Astrocyte (in vitro differentiated cells and primary cell): Measurements from ENCODE around the gene FSD1L. TPM values are rescaled to one million over a fixed set of nuclear protein-coding genes. Genes with fewer than 3 reads are reported as not detected.
A peak's percentile ranks its signal among the peaks of the same experiment; 100 is the strongest.

ENCODE experiments used
- DNase-seq: peaks from one replicate; pipeline ENCODE4 v3.0.0-alpha.2; 2010; ENCODE audit warnings: low read depth
- FAIRE-seq: peaks from 2 replicates; lab custom pipeline; 2011; peaks lifted over from hg19 to GRCh38; lab: Jason Lieb, UNC
- H2AFZ ChIP-seq: 2 replicates; pipeline ENCODE4 v1.6.0; 2012; ENCODE audit warnings: low read depth, low read length, inconsistent platforms
- H3K27ac ChIP-seq: 2 replicates; pipeline ENCODE4 v1.5.1; 2011; ENCODE audit warnings: low read depth, low read length, inconsistent platforms
- H3K27me3 ChIP-seq: 2 replicates; pipeline ENCODE4 v1.6.0; 2011; ENCODE audit warnings: low read length, inconsistent platforms; ENCODE audit not compliant: insufficient read depth
- H3K36me3 ChIP-seq: 2 replicates; pipeline ENCODE4 v1.5.1; 2011; ENCODE audit warnings: low read length, inconsistent platforms; ENCODE audit not compliant: insufficient read depth
- H3K4me1 ChIP-seq: 2 replicates; pipeline ENCODE4 v1.5.1; 2011; ENCODE audit warnings: low read length, inconsistent platforms; ENCODE audit not compliant: insufficient read depth
- H3K4me2 ChIP-seq: 2 replicates; pipeline ENCODE4 v1.6.0; 2012; ENCODE audit warnings: low read length, inconsistent platforms
- H3K4me3 ChIP-seq: 2 replicates; pipeline ENCODE4 v1.5.1; 2011; ENCODE audit warnings: low read depth, mild to moderate bottlenecking, low read length, inconsistent platforms; ENCODE audit not compliant: insufficient read depth
- H3K79me2 ChIP-seq: 2 replicates; pipeline ENCODE4 v1.6.0; 2012; ENCODE audit warnings: mild to moderate bottlenecking, low read length, inconsistent platforms; ENCODE audit not compliant: insufficient read depth
- H3K9ac ChIP-seq: 2 replicates; pipeline ENCODE4 v1.6.0; 2012; ENCODE audit warnings: mild to moderate bottlenecking, low read length, inconsistent platforms
- H3K9me3 ChIP-seq: 2 replicates; pipeline ENCODE4 v1.5.1; 2012; ENCODE audit warnings: low read depth, mild to moderate bottlenecking, low read length, inconsistent platforms; ENCODE audit not compliant: insufficient read depth
- H4K20me1 ChIP-seq: 2 replicates; pipeline ENCODE4 v1.6.0; 2012; ENCODE audit warnings: low read length, inconsistent platforms; ENCODE audit not compliant: insufficient read depth
- H3K27ac Mint-ChIP-seq: one replicate; pipeline ENCODE4 v1.8.0; 2021; ENCODE audit warnings: mild to moderate bottlenecking, mixed read lengths; ENCODE audit not compliant: unreplicated experiment
- H3K27me3 Mint-ChIP-seq: one replicate; pipeline ENCODE4 v1.8.0; 2021; ENCODE audit warnings: low read depth, mixed read lengths; ENCODE audit not compliant: unreplicated experiment
- H3K36me3 Mint-ChIP-seq: one replicate; pipeline ENCODE4 v1.8.0; 2021; ENCODE audit warnings: low read depth, mixed read lengths; ENCODE audit not compliant: unreplicated experiment
- H3K4me1 Mint-ChIP-seq: one replicate; pipeline ENCODE4 v1.8.0; 2021; ENCODE audit warnings: low read depth, mixed read lengths; ENCODE audit not compliant: unreplicated experiment
- H3K4me3 Mint-ChIP-seq: one replicate; pipeline ENCODE4 v1.8.0; 2021; ENCODE audit warnings: mild to moderate bottlenecking, moderate library complexity, mixed read lengths; ENCODE audit not compliant: unreplicated experiment
- H3K9me3 Mint-ChIP-seq: one replicate; pipeline ENCODE4 v1.8.0; 2021; ENCODE audit warnings: mild to moderate bottlenecking, mixed read lengths; ENCODE audit not compliant: unreplicated experiment
- EZH2 ChIP-seq: IDR thresholded peaks from 2 replicates; pipeline ENCODE4 v1.6.1; 2012; ENCODE audit warnings: mild to moderate bottlenecking, low read length, inconsistent platforms; ENCODE audit not compliant: insufficient read depth
- total RNA-seq: library from RNA; stranded (reverse); gene quantifications from 2 replicates; pipeline ENCODE4 v1.2.1, GENCODE V29; 2021
- TF ChIP-seq, protein P1 (sequence below): IDR thresholded peaks from 2 replicates; pipeline ENCODE4 v1.5.1; 2011; ENCODE audit warnings: low read depth, mild to moderate bottlenecking, inconsistent platforms, low read length, moderate library complexity; ENCODE audit not compliant: insufficient read depth

Gene FSD1L
- total RNA-seq, 1 donor from 2014 or later = 7.0 TPM

DNA sequence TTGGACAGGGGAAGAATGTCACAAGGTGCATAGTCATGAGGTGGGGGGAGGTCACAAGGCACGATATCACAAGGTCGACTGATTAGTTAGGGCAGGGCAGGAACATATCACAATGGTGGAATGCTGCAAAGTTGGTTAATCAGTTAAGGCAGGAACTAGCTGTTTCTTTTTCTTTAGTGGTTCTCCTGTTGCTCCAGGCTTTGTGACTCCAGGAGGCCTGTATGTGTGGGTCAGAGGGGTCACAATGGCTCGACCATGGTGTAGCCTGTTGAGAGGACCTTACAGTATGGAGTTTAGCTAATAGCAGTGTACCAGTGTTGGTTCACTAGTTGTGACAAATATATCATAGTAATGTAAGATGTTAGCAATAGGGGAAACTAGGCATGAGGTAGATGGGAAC lies 12.4 kb upstream of the FSD1L start:
- Histone ChIP-seq H4K20me1 (no peaks in the 10 kb centered on the region), H3K27ac (no peak overlapping the region), H3K9me3 (no peaks in the 10 kb centered on the region), H3K4me3 (no peak overlapping the region), H3K9ac (no peak overlapping the region), H3K36me3 (no peaks in the 10 kb centered on the region), H3K4me2 (no peak overlapping the region), H3K79me2 (no peaks in the 10 kb centered on the region), H3K27me3 (no peaks in the 10 kb centered on the region), H2AFZ (no peak overlapping the region), H3K4me1 (peaks cover 11% of the 10 kb centered on the region)
- H3K4me1 Mint-ChIP-seq = peaks cover 13% of the 10 kb centered on the region
- no peaks in the 10 kb centered on the region for H3K9me3 Mint-ChIP-seq
- no peaks in the 10 kb centered on the region for H3K36me3 Mint-ChIP-seq
- DNase-seq = no peak
- TF ChIP-seq, protein P1, sequence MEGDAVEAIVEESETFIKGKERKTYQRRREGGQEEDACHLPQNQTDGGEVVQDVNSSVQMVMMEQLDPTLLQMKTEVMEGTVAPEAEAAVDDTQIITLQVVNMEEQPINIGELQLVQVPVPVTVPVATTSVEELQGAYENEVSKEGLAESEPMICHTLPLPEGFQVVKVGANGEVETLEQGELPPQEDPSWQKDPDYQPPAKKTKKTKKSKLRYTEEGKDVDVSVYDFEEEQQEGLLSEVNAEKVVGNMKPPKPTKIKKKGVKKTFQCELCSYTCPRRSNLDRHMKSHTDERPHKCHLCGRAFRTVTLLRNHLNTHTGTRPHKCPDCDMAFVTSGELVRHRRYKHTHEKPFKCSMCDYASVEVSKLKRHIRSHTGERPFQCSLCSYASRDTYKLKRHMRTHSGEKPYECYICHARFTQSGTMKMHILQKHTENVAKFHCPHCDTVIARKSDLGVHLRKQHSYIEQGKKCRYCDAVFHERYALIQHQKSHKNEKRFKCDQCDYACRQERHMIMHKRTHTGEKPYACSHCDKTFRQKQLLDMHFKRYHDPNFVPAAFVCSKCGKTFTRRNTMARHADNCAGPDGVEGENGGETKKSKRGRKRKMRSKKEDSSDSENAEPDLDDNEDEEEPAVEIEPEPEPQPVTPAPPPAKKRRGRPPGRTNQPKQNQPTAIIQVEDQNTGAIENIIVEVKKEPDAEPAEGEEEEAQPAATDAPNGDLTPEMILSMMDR = no peak
- no peak for TF ChIP-seq EZH2
- H3K27ac Mint-ChIP-seq = no peak overlapping the region
- no peaks in the 10 kb centered on the region for H3K27me3 Mint-ChIP-seq
- H3K4me3 Mint-ChIP-seq = no peak overlapping the region
- FAIRE-seq = no peak

DNA sequence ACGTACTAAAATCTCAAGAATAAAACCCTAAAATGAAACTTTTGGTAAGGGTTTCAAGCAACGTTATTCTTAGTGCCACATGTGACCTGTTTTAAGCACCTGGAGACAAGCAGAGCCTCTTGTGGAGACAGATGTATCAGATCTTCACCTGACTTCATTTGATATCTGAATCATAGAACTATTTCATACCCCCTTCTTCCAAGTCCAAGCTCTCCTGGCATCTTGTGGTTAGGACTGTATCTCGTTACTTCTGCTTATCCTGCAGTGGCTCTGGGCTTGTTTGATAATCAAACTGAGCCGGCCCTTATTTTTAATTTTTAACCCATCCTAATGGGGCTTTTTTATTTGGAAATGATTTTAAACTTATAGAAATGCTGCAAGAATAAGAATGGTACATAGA lies 11.1 kb upstream of the FSD1L start:
- Histone ChIP-seq H2AFZ (no peak overlapping the region), H3K9ac (no peak overlapping the region), H3K4me3 (no peak overlapping the region), H3K4me1 (peaks cover 11% of the 10 kb centered on the region), H3K79me2 (no peaks in the 10 kb centered on the region), H4K20me1 (no peaks in the 10 kb centered on the region), H3K4me2 (no peak overlapping the region), H3K36me3 (no peaks in the 10 kb centered on the region), H3K9me3 (no peaks in the 10 kb centered on the region), H3K27ac (no peak overlapping the region), H3K27me3 (no peaks in the 10 kb centered on the region)
- DNase-seq (no peak), FAIRE-seq (no peak)
- TF ChIP-seq, protein P1 = no peak
- TF ChIP-seq EZH2 = no peak
- Mint-ChIP-seq H3K4me3 (no peak overlapping the region), H3K9me3 (no peaks in the 10 kb centered on the region), H3K27me3 (no peaks in the 10 kb centered on the region), H3K36me3 (no peaks in the 10 kb centered on the region), H3K27ac (no peak overlapping the region), H3K4me1 (peaks cover 13% of the 10 kb centered on the region)

DNA sequence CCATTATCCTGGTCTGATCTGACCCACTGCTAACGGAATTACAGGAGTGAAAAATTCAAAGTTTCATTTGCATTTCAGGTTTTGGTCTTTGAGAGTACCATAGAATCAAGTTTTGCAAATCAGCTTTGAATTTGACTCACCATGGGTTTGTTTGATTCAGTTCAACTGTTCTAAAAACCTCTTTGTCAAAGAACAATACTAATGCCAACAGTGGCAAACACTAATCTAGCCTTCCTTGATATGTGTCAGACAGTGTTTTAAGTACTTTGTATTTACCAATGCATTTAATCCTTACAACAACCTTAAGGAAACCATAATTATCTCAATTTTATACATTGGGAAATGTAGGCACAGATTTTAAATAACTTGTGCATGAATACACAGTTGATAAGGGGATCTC lies 10.1 kb upstream of the FSD1L start:
- TF ChIP-seq EZH2 = no peak
- TF ChIP-seq, protein P1 = no peak
- Histone ChIP-seq H3K4me3 (no peak overlapping the region), H3K4me2 (peak overlapping the region; percentile 43), H3K9me3 (no peaks in the 10 kb centered on the region), H2AFZ (no peak overlapping the region), H3K27ac (no peak overlapping the region), H3K36me3 (no peaks in the 10 kb centered on the region), H3K27me3 (no peaks in the 10 kb centered on the region), H3K4me1 (peaks cover 11% of the 10 kb centered on the region), H3K79me2 (no peaks in the 10 kb centered on the region), H4K20me1 (no peaks in the 10 kb centered on the region), H3K9ac (no peak overlapping the region)
- FAIRE-seq = no peak
- Mint-ChIP-seq H3K4me1 (peaks cover 13% of the 10 kb centered on the region), H3K9me3 (no peaks in the 10 kb centered on the region), H3K36me3 (no peaks in the 10 kb centered on the region), H3K4me3 (no peak overlapping the region), H3K27me3 (no peaks in the 10 kb centered on the region), H3K27ac (no peak overlapping the region)
- DNase-seq = no peak
